Measurements from ENCODE around the gene PAFAH1B2.

GRCh38 chr11:117110294-117110950 is 33.7 kb upstream of the PAFAH1B2 start:
- no peak for TF ChIP-seq EZH2phosphoT487 (IDR thresholded peaks at IDR 0.05; ENCODE audit: borderline replicate concordance, low read length)
- no peak for TF ChIP-seq CTCF (IDR thresholded peaks at IDR 0.05; ENCODE audit: low read depth, low read length, poor library complexity, severe bottlenecking)
